BLaER1 (cell line): ENCODE measurements around the gene SAMD11.

Experiments used
- H3K27ac ChIP-seq: shearing (Covaris generic); formaldehyde crosslinking; 2 replicates; pipeline ENCODE4 v1.8.1; 2022
- H3K27me3 ChIP-seq: shearing (Covaris generic); formaldehyde crosslinking; 2 replicates; pipeline ENCODE4 v1.8.1; 2022
- H3K36me3 ChIP-seq: shearing (Covaris generic); formaldehyde crosslinking; 2 replicates; pipeline ENCODE4 v1.8.1; 2022
- H3K4me1 ChIP-seq: shearing (Covaris generic); formaldehyde crosslinking; 2 replicates; pipeline ENCODE4 v1.8.1; 2022
- H3K4me2 ChIP-seq: shearing (Covaris generic); formaldehyde crosslinking; 2 replicates; pipeline ENCODE4 v1.8.1; 2022
- H3K4me3 ChIP-seq: shearing (Covaris generic); formaldehyde crosslinking; 2 replicates; pipeline ENCODE4 v1.8.1; 2022
- H3K9ac ChIP-seq: shearing (Covaris generic); formaldehyde crosslinking; 2 replicates; pipeline ENCODE4 v1.8.1; 2022
- H3K9me3 ChIP-seq: shearing (Covaris generic); formaldehyde crosslinking; 2 replicates; pipeline ENCODE4 v1.8.1; 2022
- H4K20me1 ChIP-seq: shearing (Covaris generic); formaldehyde crosslinking; 2 replicates; pipeline ENCODE4 v1.8.1; 2022
- Cebpa-rat ChIP-seq: shearing (Covaris generic); IDR thresholded peaks from 2 replicates; pipeline ENCODE4 v1.8.1; 2022

The SAMD11 gene

GRCh38 chr1:993379-993995 is 69.8 kb downstream of the SAMD11 start:
- Histone ChIP-seq H4K20me1 (peaks cover 19% of the 10 kb centered on the region), H3K27ac (no peak overlapping the region), H3K4me2 (no peak overlapping the region), H3K9me3 (peaks cover 5% of the 10 kb centered on the region), H3K9ac (no peak overlapping the region), H3K27me3 (peaks cover 49% of the 10 kb centered on the region), H3K4me1 (peaks cover 14% of the 10 kb centered on the region), H3K4me3 (no peak overlapping the region), H3K36me3 (no peaks in the 10 kb centered on the region)
- TF ChIP-seq Cebpa-rat: no peak
